ENCODE measurements around the gene DNM3.

DNA sequence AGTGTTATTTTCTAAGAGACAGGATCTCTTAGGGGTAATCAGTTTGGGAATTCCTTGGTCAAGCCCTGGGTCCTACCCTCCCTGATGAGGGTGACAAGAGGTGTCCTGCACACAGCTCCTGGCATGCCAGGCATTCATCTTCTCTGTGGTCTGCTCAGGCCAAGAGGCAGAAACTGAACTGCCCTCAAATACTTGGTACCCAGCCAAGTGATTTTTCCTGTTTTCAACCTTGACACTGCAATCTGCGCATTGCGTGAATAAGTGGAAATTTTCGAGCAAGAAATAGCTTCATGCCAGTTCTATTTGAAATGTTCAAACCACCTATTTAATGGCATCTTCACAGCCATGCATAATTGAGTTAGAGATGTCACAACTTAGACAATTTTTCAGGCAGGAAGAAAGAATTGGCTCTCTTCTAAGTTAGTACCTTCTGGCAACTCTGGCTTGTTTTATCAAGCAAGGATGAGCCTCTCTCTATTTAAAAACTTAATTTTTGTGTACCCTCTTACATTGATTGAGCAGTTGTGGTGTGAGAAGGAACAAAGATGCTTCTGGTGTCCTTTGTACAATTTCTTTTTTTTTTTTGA lies 27.0 kb downstream of the DNM3 start:
- TF ChIP-seq, protein P1, sequence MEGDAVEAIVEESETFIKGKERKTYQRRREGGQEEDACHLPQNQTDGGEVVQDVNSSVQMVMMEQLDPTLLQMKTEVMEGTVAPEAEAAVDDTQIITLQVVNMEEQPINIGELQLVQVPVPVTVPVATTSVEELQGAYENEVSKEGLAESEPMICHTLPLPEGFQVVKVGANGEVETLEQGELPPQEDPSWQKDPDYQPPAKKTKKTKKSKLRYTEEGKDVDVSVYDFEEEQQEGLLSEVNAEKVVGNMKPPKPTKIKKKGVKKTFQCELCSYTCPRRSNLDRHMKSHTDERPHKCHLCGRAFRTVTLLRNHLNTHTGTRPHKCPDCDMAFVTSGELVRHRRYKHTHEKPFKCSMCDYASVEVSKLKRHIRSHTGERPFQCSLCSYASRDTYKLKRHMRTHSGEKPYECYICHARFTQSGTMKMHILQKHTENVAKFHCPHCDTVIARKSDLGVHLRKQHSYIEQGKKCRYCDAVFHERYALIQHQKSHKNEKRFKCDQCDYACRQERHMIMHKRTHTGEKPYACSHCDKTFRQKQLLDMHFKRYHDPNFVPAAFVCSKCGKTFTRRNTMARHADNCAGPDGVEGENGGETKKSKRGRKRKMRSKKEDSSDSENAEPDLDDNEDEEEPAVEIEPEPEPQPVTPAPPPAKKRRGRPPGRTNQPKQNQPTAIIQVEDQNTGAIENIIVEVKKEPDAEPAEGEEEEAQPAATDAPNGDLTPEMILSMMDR (IDR thresholded peaks at IDR 0.05; ENCODE audit: insufficient read depth, low read length, poor library complexity, severe bottlenecking): no peak
- no peak for TF ChIP-seq EZH2phosphoT487 (conservative IDR thresholded peaks at IDR 0.05; ENCODE audit: low read length)
